SJCRH30 (cell line): Measurements from ENCODE around the gene BLTP3B. TPM values are rescaled to one million over a fixed set of nuclear protein-coding genes. Genes with fewer than 3 reads are reported as not detected.

ENCODE experiments used
- DNase-seq, 2 experiments: peaks; one replicate each; pipeline ENCODE4 v3.0.0-alpha.2; 2015 to 2020
- H3K27ac ChIP-seq: fragments of 250-450 bp; sonication (Bioruptor Pico); 2 replicates; pipeline ENCODE4 v1.5.1; 2020; ENCODE audit warnings: mild to moderate bottlenecking, moderate library complexity
- H3K27me3 ChIP-seq: fragments of 250-450 bp; sonication (Bioruptor Pico); 2 replicates; pipeline ENCODE4 v1.5.1; 2020; ENCODE audit warnings: mild to moderate bottlenecking, moderate library complexity
- H3K36me3 ChIP-seq: fragments of 250-450 bp; sonication (Bioruptor Pico); 2 replicates; pipeline ENCODE4 v1.5.1; 2020; ENCODE audit warnings: mild to moderate bottlenecking, moderate library complexity
- H3K4me1 ChIP-seq: fragments of 250-450 bp; sonication (Bioruptor Pico); 2 replicates; pipeline ENCODE4 v1.5.1; 2020; ENCODE audit warnings: mild to moderate bottlenecking, moderate library complexity
- H3K4me3 ChIP-seq: fragments of 250-450 bp; sonication (Bioruptor Pico); 2 replicates; pipeline ENCODE4 v1.5.1; 2020; ENCODE audit warnings: mild to moderate bottlenecking, moderate library complexity
- H3K9me3 ChIP-seq: fragments of 250-450 bp; sonication (Bioruptor Pico); replicated peaks from 2 replicates; pipeline ENCODE4 v1.5.1; 2020; ENCODE audit warnings: mild to moderate bottlenecking, moderate library complexity
- total RNA-seq: library from RNA; depleted of rRNA; stranded (reverse); fragments of >200 nt; shearing (Covaris generic); gene quantifications from 2 replicates; pipeline ENCODE4 v1.2.3, GENCODE V29; 2014

Gene BLTP3B
- total RNA-seq, 1 experiment from 2014 or later = 33.6 TPM

- Histone ChIP-seq H3K27me3 (no peaks in the 10 kb centered on the region), H3K9me3 (no peaks in the 10 kb centered on the region), H3K4me3 (no peak overlapping the region), H3K4me1 (no peaks in the 10 kb centered on the region), H3K27ac (no peak overlapping the region), H3K36me3 (no peaks in the 10 kb centered on the region)
- no peak for DNase-seq
Observed at GRCh38 chr12:100145643-100146042, 3.0 kb upstream of the BLTP3B start.

- peak; percentile 39 to 53 for DNase-seq
- Histone ChIP-seq H3K4me3 (peak overlapping the region; percentile 99), H3K27me3 (no peaks in the 10 kb centered on the region), H3K36me3 (no peaks in the 10 kb centered on the region), H3K9me3 (no peaks in the 10 kb centered on the region), H3K4me1 (no peaks in the 10 kb centered on the region), H3K27ac (peak overlapping the region; percentile 89)
Observed at GRCh38 chr12:100141998-100142850, 450 bp downstream of the BLTP3B start.

GRCh38 chr12:100141666-100141997 lies 1.0 kb downstream of the BLTP3B start:
- Histone ChIP-seq H3K36me3 (no peaks in the 10 kb centered on the region), H3K4me3 (peak overlapping the region; percentile 99), H3K27ac (peak overlapping the region; percentile 89), H3K9me3 (no peaks in the 10 kb centered on the region), H3K27me3 (no peaks in the 10 kb centered on the region), H3K4me1 (no peaks in the 10 kb centered on the region)
- peak in 1 of 2 experiments; percentile 40 for DNase-seq

GRCh38 chr12:100138803-100139098 lies 3.9 kb downstream of the BLTP3B start:
- no peaks in the 10 kb centered on the region for H3K27me3 ChIP-seq
- H3K4me3 ChIP-seq = no peak overlapping the region
- no peak overlapping the region for H3K27ac ChIP-seq
- H3K36me3 ChIP-seq = no peaks in the 10 kb centered on the region
- H3K9me3 ChIP-seq = no peaks in the 10 kb centered on the region
- DNase-seq = no peak
- no peaks in the 10 kb centered on the region for H3K4me1 ChIP-seq

- H3K27ac ChIP-seq = no peak overlapping the region
- no peak for DNase-seq
Observed at GRCh38 chr12:100138048-100138802, 4.4 kb downstream of the BLTP3B start.

GRCh38 chr12:100133200-100133599 lies 9.5 kb downstream of the BLTP3B start:
- Histone ChIP-seq H3K27ac (no peak overlapping the region), H3K27me3 (no peaks in the 10 kb centered on the region), H3K4me1 (0 out of 2 replicates have a peak, but pooled peaks cover 1% of the 10 kb centered on the region), H3K4me3 (no peak overlapping the region), H3K36me3 (no peaks in the 10 kb centered on the region), H3K9me3 (no peaks in the 10 kb centered on the region)
- no peak for DNase-seq

More at GRCh38 chr12:100138048-100138802, 4.4 kb downstream of the BLTP3B start:
- no peaks in the 10 kb centered on the region for H3K27me3 ChIP-seq
- H3K4me1 ChIP-seq = no peaks in the 10 kb centered on the region
- H3K4me3 ChIP-seq = no peak overlapping the region
- no peaks in the 10 kb centered on the region for H3K36me3 ChIP-seq
- H3K9me3 ChIP-seq = no peaks in the 10 kb centered on the region

- Histone ChIP-seq H3K27ac (no peak overlapping the region), H3K4me1 (0 out of 2 replicates have a peak, but pooled peaks cover 4% of the 10 kb centered on the region), H3K27me3 (no peaks in the 10 kb centered on the region), H3K4me3 (no peak overlapping the region), H3K36me3 (no peaks in the 10 kb centered on the region), H3K9me3 (no peaks in the 10 kb centered on the region)
- peak; percentile 22 to 40 for DNase-seq
Observed at GRCh38 chr12:100128512-100128908, 14.2 kb downstream of the BLTP3B start.

- no peak overlapping the region for H3K27ac ChIP-seq
- no peaks in the 10 kb centered on the region for H3K27me3 ChIP-seq
- 0 out of 2 replicates have a peak, but pooled peaks cover 4% of the 10 kb centered on the region for H3K4me1 ChIP-seq
- DNase-seq = no peak
- H3K9me3 ChIP-seq = no peaks in the 10 kb centered on the region
- H3K36me3 ChIP-seq = no peaks in the 10 kb centered on the region
- H3K4me3 ChIP-seq = no peak overlapping the region
Observed at GRCh38 chr12:100127766-100128511, 14.7 kb downstream of the BLTP3B start.

- Histone ChIP-seq H3K36me3 (no peaks in the 10 kb centered on the region), H3K27me3 (no peaks in the 10 kb centered on the region), H3K27ac (no peak overlapping the region), H3K9me3 (no peaks in the 10 kb centered on the region), H3K4me1 (0 out of 2 replicates have a peak, but pooled peaks cover 4% of the 10 kb centered on the region), H3K4me3 (no peak overlapping the region)
- no peak for DNase-seq
Observed at GRCh38 chr12:100123316-100124095, 19.2 kb downstream of the BLTP3B start.

- H3K4me3 ChIP-seq = no peak overlapping the region
- no peak overlapping the region for H3K27ac ChIP-seq
- no peaks in the 10 kb centered on the region for H3K36me3 ChIP-seq
- no peak for DNase-seq
- no peaks in the 10 kb centered on the region for H3K27me3 ChIP-seq
- no peaks in the 10 kb centered on the region for H3K4me1 ChIP-seq
- H3K9me3 ChIP-seq = no peaks in the 10 kb centered on the region
Observed at GRCh38 chr12:100120355-100120754, 22.3 kb downstream of the BLTP3B start.

GRCh38 chr12:100115291-100115690 lies 27.4 kb downstream of the BLTP3B start:
- Histone ChIP-seq H3K4me3 (no peak overlapping the region), H3K27me3 (no peaks in the 10 kb centered on the region), H3K4me1 (no peaks in the 10 kb centered on the region), H3K9me3 (no peaks in the 10 kb centered on the region), H3K36me3 (no peaks in the 10 kb centered on the region), H3K27ac (no peak overlapping the region)
- no peak for DNase-seq

GRCh38 chr12:100114574-100114973 lies 28.1 kb downstream of the BLTP3B start:
- no peak overlapping the region for H3K4me3 ChIP-seq
- DNase-seq = no peak
- no peaks in the 10 kb centered on the region for H3K36me3 ChIP-seq
- no peaks in the 10 kb centered on the region for H3K27me3 ChIP-seq
- no peaks in the 10 kb centered on the region for H3K4me1 ChIP-seq
- no peaks in the 10 kb centered on the region for H3K9me3 ChIP-seq
- no peak overlapping the region for H3K27ac ChIP-seq

- Histone ChIP-seq H3K36me3 (no peaks in the 10 kb centered on the region), H3K4me1 (no peaks in the 10 kb centered on the region), H3K27me3 (no peaks in the 10 kb centered on the region), H3K9me3 (no peaks in the 10 kb centered on the region), H3K27ac (no peak overlapping the region), H3K4me3 (no peak overlapping the region)
- no peak for DNase-seq
Observed at GRCh38 chr12:100110276-100110675, 32.4 kb downstream of the BLTP3B start.

GRCh38 chr12:100106861-100107260 lies 35.8 kb downstream of the BLTP3B start:
- no peaks in the 10 kb centered on the region for H3K36me3 ChIP-seq
- no peaks in the 10 kb centered on the region for H3K4me1 ChIP-seq
- no peaks in the 10 kb centered on the region for H3K27me3 ChIP-seq
- DNase-seq = no peak
- H3K9me3 ChIP-seq = no peaks in the 10 kb centered on the region
- no peak overlapping the region for H3K27ac ChIP-seq
- no peak overlapping the region for H3K4me3 ChIP-seq
